NCI-H748 (cell line): Measurements from ENCODE around the gene ZCCHC8.
"Not testable (repeated sequence)": the region's sequence is repeated elsewhere in the genome, so short reads cannot be mapped to it uniquely, and the experiment has no call there.

Experiments used
- DNase-seq: peaks from one replicate; lab custom pipeline; 2025; ENCODE audit not compliant: unreplicated experiment; lab: John Stamatoyannopoulos, UW

ZCCHC8 gene

DNA sequence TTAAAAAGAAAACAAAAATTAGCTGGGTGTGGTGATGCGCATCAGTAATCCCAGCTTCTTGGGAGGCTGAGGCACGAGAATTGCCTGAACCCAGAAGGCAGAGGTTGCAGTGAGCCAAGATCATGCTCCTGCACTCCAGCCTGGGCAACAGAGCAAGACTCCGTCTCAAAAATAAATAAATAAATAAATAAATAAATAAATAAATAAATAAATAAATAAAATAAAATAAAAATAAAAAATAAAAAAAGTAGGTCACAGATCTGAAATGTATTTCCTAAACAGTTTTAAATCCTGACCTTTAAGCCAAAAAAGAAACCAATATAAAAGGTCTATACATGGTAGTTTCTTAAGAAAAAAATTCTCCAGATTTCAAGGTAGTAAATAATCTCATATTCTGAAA is 12.3 kb upstream of the ZCCHC8 start:
- DNase-seq: not testable (repeated sequence)

DNA sequence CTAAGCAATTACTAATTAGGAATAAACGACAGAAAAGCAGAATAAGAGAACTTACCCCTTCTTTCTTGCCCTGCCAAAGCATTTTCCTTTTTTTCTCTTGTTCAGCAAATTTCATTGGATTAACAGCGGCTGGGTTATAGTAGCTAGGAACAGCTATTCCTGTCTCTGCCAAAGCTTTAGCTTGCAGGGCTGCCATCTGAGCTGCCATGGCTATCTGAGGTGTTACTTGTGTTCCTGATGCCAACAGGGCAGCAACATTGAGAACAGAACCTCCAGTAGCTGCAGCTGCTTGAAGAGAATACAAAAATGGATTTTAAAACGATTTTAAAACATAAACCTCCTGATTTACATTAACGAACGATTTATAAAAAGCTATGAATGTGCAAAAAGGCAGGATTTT is 7.4 kb upstream of the ZCCHC8 start:
- DNase-seq: no peak

- no peak for DNase-seq
These were observed 5.7 kb upstream of the ZCCHC8 start for GRCh38 chr12:122506393-122506938.

DNA sequence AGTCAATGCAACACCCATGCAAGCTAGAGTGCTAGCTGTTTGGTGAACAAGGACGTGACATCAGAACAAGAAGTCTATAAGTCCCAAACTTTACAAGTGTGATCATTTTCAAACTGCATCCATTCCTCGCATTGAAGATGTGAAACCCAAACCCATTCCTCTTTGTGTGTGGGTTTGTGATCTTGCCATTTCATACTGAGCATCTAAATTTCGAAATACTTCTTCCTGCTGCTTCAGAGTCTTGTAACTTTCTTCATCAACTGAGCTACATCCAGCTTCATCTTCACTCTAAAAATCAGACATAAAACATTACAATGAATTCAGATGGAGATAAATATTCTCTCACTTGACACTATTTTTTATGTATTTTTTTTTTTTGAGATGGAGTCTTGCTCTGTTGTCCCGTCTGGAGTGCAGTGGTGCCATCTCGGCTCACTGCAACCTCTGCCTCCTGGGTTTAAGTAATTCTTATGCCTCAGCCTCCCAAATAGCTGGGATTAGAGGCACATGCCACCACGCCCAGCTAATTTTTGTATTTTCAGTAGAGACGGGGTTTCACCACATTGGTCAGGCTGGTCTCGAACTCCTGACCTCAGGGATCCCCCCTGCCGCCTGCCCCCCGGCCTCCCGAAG is 4.8 kb upstream of the ZCCHC8 start:
- no peak for DNase-seq

DNA sequence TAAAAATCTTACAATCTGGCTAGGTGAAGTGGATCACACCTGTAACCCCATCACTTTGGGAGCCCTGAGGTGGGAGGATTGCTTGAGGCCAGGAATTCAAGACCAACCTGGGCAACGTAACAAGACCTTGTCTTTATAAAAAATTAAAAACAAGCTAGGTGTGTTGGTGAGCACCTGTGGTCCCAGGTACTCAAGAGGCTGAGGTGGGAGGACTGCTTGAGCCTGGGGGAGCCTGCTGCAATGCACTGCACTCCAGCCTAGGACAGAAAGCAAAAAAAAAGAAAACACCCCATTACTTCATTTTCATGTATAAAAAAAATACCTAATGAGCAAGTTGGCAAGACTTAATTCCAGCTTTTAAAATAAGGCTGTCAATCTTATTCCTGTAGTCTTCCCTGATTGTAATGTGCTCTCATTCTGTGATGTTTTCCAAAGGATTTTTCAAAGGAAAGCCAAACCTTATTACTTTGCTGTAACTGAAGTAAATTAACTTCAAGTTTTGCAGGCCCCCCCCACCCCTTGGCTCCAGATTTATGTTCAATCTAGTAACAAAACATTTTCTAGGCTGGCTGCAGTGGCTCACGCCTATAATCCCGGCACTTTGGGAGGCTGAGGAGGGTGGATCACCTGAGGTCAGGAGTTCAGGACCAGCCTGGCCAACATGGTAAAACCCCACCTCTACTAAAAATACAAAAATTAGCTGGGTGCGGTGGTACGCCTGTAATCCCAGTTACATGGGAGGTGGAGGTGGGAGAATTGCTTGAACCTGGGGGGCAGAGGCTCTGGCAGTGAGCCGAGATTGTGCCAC is 3.3 kb upstream of the ZCCHC8 start:
- DNase-seq: no peak

DNA sequence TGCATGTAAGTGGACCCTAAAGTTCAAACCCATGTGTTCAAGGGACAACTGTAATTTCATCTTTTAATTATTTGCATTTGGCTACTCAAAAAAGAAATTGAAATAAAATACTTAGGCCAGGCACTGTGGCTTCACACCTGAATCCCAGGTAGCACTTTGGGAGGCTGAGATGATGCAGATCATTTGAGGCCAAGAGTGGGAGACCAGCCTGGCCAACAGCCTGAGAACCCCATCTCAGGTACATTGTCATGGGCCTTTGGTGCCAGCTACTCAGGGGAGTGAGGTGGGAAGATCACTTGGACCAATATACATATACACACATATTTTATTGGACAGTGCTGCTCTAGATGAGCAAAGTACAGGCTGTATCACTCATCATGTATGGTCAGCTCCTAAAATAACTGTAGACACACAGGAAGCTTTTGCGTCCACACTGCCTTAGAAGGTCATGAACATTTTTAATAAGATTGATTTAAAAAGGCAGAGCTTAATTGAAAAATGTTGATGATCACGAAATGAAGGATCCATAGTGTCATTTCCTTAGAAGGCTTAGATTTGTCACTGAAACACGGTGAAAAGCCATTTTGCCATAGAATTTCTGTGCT is 2.5 kb upstream of the ZCCHC8 start:
- no peak for DNase-seq

DNA sequence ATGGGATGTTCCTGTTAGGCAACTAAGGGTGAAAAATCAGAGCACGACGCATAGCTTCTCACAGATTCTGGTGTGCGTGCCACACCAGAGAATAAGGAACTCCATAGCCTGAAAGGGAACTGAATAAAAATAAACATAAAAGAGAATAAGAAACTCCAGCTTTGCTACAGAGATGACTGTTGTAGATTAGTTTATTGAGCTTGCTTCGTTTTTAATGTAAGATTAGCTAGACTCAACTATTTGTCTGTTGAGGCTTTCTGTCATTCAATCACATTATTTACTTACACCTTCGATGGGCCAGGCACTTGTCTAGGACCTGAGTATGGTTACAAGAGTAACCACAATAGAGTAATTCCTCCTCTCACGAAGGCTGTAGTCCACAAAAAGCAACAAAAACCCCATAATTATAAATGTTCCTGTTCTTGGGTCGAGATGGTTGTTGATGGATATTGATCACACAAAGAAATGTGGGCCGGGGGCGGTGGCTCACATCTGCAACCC is 807 bp upstream of the ZCCHC8 start:
- DNase-seq: no peak

DNA sequence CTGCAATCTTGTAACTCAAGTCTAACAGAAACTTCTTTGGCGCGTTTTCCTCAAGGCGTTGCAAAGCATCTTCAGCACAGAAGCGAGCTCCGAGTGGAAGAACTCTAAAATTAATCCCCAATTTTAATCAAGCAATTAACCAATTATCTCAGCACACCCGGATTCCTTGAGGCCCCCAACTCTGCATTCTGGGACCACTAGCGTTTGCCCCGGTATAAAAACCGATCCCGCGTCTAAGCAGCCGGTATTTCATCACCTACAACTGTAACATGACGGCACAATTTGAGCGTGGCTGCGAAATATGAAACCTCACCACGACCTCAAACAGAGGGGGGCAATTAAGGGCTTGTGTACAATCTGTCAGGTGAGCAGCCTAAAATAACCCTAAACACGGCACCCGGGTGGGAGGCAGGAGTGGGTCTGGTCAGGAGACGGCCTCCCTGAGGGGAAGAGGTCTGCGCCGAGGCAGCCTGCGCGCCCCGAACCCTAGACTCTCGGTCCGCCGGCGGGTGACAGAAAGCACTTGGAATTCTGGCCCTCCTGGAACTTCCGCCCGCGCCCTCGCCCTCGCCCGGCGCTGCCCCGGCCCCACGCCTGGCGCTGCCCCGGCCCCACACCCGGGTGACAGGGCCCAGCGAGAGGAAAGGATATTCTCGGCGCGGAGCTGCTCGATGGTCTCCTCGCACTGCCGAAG is 594 bp downstream of the ZCCHC8 start:
- DNase-seq: peak; percentile 80

DNA sequence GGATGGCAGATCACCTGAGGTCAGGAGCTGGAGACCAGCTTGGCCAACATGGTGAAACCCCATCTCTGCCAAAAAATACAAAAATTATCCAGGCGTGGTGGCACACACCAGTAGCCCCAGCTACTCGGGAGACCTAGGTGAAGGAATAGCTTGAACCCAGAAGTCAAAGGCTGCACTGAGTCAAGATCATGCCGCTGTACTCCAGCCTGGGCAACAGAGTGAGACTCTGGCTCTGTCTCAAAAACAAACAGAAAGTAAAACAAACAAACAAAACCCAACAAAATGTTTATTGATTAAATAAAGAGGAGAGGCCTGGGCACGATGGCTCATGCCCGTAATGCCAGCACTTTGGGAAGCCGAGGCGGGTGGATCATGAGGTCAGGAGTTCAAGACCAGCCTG is 5.5 kb downstream of the ZCCHC8 start:
- no peak for DNase-seq

DNA sequence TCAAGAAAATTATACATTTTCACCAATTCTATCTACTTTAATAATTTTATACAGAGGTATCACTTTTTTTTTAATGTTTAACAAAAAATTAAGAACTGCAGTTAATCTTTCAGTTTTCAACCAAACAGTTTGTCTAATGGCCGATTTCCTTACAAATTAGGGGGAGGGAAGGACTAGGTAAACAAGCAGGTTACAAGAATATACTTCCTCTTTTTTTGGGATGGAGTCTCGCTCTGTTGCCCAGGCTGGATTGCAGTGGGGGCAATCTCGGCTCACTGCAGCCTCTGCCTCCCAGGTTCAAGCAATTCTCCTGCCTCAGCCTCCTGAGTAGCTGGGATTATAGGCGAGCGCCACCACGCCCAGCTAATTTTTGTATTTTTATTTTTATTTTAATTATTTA is 7.5 kb downstream of the ZCCHC8 start:
- DNase-seq: not testable (repeated sequence)

DNA sequence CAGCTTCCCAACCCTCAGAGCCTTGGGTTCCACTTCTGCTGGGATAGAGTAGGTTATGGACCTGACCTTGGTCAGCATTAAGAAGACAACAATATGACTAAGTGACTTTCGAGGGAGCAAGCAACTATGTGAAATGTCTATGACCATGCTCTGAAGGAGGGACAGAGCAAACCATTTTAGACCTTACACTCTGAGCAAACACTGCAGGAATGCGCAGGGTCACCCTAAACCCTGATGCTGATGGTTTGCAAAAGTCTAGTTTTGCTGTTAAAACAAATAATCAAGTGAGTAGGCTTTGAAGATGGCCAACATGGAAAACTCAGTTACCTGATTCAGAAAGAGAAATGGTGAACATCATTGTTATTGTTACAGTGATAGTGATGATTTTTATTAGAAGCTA is 8.7 kb downstream of the ZCCHC8 start:
- no peak for DNase-seq

DNA sequence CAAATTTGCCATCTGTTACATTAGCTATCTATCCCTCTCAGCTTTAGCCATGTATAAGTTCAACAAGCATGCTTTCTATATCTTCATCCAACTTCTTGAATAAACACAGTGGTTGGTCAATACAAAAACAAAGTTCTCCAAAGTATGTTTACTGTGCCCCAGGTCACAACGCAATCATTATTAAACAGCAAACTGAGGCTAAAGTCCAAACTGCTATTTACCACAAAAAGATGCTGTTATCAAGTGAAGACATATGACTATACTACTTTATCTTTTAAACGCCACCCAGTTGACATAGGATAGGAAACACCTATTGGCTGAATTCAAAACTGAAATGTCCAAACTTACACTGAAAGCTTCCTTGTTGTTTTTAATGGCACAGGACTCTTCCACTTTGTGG is 11.7 kb downstream of the ZCCHC8 start:
- no peak for DNase-seq

DNA sequence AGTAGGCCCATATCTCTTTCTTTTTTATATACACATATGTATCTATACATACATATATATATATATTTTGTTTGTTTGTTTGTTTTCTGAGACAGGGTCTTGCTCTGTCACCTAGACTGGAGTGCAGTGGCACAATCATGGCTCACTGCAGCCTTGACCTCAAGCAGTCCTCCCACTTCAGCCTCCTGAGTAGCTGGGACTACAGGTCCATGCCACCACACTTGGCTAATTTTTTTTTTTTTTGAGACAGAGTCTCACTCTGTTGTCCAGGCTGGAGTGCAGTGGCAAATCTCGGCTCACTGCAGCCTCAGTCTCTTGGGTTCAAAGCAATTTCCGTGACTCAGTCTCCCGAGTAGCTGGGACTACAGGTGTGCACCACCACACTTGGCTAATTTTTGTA is 12.9 kb downstream of the ZCCHC8 start:
- not testable (repeated sequence) for DNase-seq

- no peak for DNase-seq
These were observed 13.8 kb downstream of the ZCCHC8 start for GRCh38 chr12:122486805-122487426.

- DNase-seq: not testable (repeated sequence)
These were observed 14.4 kb downstream of the ZCCHC8 start for GRCh38 chr12:122486360-122486759.

DNA sequence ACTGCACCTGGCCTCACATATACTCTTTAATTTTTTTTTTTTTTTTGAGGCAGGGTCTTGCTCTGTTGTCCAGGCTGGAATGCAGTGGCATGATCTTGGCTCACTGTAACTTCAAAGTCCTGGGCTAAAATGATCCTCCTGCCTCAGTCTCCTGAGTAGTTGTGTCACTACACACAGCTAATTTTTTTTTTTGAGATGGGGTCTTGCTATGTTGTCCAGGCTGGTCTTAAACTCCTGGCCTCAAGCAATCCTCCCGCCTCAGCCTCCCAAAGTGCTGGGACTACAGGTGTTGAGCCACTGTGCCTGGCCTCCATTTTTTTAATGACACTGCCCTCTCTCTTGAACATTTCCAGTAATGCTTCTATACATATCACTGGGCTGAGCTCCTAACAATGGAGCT is 16.3 kb downstream of the ZCCHC8 start:
- DNase-seq: not testable (repeated sequence)

DNA sequence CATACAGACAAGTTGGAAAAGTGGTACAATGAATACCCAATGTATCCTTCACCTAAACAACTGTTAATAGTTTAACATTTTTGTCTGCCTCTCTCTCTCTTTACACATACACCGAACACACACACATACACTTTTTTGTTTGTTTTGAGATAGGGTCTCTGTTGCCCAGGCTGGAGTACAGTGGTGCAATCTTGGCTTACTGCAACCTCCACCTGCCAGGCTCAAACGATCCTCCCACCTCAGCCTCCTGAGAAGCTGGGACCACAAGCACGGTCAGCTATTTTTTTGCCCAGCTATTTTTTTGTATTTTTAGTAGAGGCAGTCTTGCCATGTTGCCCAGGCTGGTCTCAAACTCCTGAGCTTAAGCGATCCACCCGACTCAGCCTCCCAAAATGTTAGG is 16.8 kb downstream of the ZCCHC8 start:
- DNase-seq: no peak

GRCh38 chr12:122481861-122482260 is 18.9 kb downstream of the ZCCHC8 start:
- DNase-seq: no peak

DNA sequence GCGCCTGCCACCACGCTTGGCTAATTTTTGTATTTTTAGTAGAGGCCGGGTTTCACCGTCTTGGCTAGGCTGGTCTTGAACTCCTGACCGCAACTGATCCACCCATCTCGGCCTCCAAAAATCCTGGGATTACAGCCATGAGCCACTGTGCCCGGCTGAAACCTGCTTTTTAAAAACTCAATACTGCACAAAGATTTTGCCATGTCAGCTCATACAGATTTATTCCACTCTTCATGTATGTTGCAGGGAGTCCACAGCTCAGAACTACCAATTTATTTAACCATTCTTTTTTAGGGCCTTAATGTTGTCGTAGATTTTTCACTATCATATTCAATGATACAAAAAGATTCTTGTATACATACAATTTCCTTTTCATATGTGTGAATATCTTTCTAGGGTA is 20.0 kb downstream of the ZCCHC8 start:
- no peak for DNase-seq

DNA sequence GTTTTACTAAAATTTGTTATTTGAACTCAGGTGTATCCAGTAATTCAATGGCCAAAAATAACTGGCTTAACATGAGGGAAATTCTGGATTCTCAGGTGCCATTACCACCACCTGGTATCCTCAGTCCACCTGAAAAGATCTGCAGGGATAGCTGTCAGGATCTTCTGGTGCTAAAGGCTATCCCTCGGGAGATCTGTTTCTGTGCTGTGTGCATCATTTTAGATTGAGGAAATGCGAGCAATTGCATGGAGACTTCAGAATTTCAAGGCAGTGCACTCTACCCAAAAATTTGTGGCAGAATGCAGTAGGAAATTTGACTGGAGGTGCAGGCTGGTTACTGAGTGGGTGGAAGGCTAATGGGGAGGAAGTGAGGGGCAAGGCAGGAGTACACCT is 26.4 kb downstream of the ZCCHC8 start:
- no peak for DNase-seq
